ENCODE data around the gene NRIP1. TPM values are rescaled to one million over a fixed set of nuclear protein-coding genes. Genes with fewer than 3 reads are reported as not detected.
"Not testable (repeated sequence)": the region's sequence is repeated elsewhere in the genome, so short reads cannot be mapped to it uniquely, and the experiment has no call there.

NRIP1 gene
- total RNA-seq, 1 experiment from 2014 or later, result 29.6 TPM

- TF ChIP-seq SRF (IDR thresholded peaks at IDR 0.05; ENCODE audit: low read depth), result no peak
- no peak for TF ChIP-seq ZNF274 (IDR thresholded peaks at IDR 0.05; ENCODE audit: low read depth, low read length)
- no peak for TF ChIP-seq EZH2phosphoT487 (IDR thresholded peaks at IDR 0.05; ENCODE audit: borderline replicate concordance)
- no peak for TF ChIP-seq SIN3A (IDR thresholded peaks at IDR 0.05; ENCODE audit: low read depth)
- TF ChIP-seq RAD21 (IDR thresholded peaks at IDR 0.05; ENCODE audit: low read depth), result no peak
- H3K27ac ChIP-seq (ENCODE audit: low read depth, low read length), result no peak overlapping the region
- ChIA-PET CTCF (no interaction called here), POLR2A (no interaction called here), RAD21 (ENCODE audit: low non-redundant PET in 1 of 2, low total read pairs in 2 of 2, uncharacterized antibody in 2 of 2, unreplicated experiment in 2 of 2) (no interaction called here)
- H3K4me1 ChIP-seq (ENCODE audit: control insufficient read depth in 1 of 2, insufficient read depth in 2 of 2, low read length in 2 of 2), result peaks cover 4 to 6% of the 10 kb centered on the region in 2 experiments; a peak in 2 of 4 replicates
- H3K9me3 ChIP-seq (ENCODE audit: control insufficient read depth in 1 of 2, insufficient read depth in 1 of 2, low read depth in 1 of 2, low read length in 2 of 2), result no peaks in the 10 kb centered on the region; a peak in 1 of 4 replicates
- H3K9me2 ChIP-seq (ENCODE audit: insufficient read depth), result no peaks in the 10 kb centered on the region
- no peak overlapping the region for H3K9ac ChIP-seq (ENCODE audit: low read length)
- BruUV-seq (replicated peaks), result no TSS peak
- no peaks in the 10 kb centered on the region for H3K27me3 ChIP-seq (ENCODE audit: insufficient read depth, low read length)
- no peaks in the 10 kb centered on the region for H3K36me3 ChIP-seq (ENCODE audit: control insufficient read depth in 1 of 2, insufficient read depth in 2 of 2, low read length in 2 of 2)
- no peaks in the 10 kb centered on the region for H4K20me1 ChIP-seq (ENCODE audit: insufficient read depth)
- DNase-seq (ENCODE audit: low read depth, low spot score) (no peak), ATAC-seq (no peak)
- intact Hi-C loops (cut with micrococcal nuclease), result no loop called here
- H3K79me2 ChIP-seq (ENCODE audit: insufficient read depth, low read length), result peaks cover 85% of the 10 kb centered on the region
- no peak overlapping the region for H3K4me3 ChIP-seq (replicated peaks in 1 of 2; ENCODE audit: low read depth in 1 of 2, low read length in 2 of 2)
- no peak overlapping the region for H3K4me2 ChIP-seq (ENCODE audit: low read length)
- H2AFZ ChIP-seq (ENCODE audit: low read depth, low read length, poor library complexity, severe bottlenecking), result no peak overlapping the region
Measured at GRCh38 chr21:15031790-15032357, 32.9 kb downstream of the NRIP1 start.

- H3K9me3 ChIP-seq (ENCODE audit: control insufficient read depth in 1 of 2, insufficient read depth in 1 of 2, low read depth in 1 of 2, low read length in 2 of 2); H4K20me1 ChIP-seq (ENCODE audit: insufficient read depth); H3K9ac ChIP-seq (ENCODE audit: low read length); H3K27me3 ChIP-seq (ENCODE audit: insufficient read depth, low read length); POLR2A ChIA-PET; H3K27ac ChIP-seq (ENCODE audit: low read depth, low read length); DNase-seq (ENCODE audit: low read depth, low spot score); H3K4me3 ChIP-seq (replicated peaks in 1 of 2; ENCODE audit: low read depth in 1 of 2, low read length in 2 of 2); intact Hi-C loops (cut with micrococcal nuclease); H3K9me2 ChIP-seq (ENCODE audit: insufficient read depth); ATAC-seq; RAD21 ChIA-PET (ENCODE audit: low non-redundant PET in 1 of 2, low total read pairs in 2 of 2, uncharacterized antibody in 2 of 2, unreplicated experiment in 2 of 2); H3K36me3 ChIP-seq (ENCODE audit: control insufficient read depth in 1 of 2, insufficient read depth in 2 of 2, low read length in 2 of 2); H3K4me1 ChIP-seq (ENCODE audit: control insufficient read depth in 1 of 2, insufficient read depth in 2 of 2, low read length in 2 of 2); H3K4me2 ChIP-seq (ENCODE audit: low read length); H2AFZ ChIP-seq (ENCODE audit: low read depth, low read length, poor library complexity, severe bottlenecking); BruUV-seq (replicated peaks); CTCF ChIA-PET: not testable (repeated sequence)
- peaks cover 85% of the 10 kb centered on the region for H3K79me2 ChIP-seq (ENCODE audit: insufficient read depth, low read length)
Measured at GRCh38 chr21:15031362-15031761, 33.4 kb downstream of the NRIP1 start.

- BruUV-seq (replicated peaks); DNase-seq (ENCODE audit: low read depth, low spot score); H2AFZ ChIP-seq (ENCODE audit: low read depth, low read length, poor library complexity, severe bottlenecking); CTCF ChIA-PET; intact Hi-C loops (cut with micrococcal nuclease); H3K4me2 ChIP-seq (ENCODE audit: low read length); H3K4me1 ChIP-seq (ENCODE audit: control insufficient read depth in 1 of 2, insufficient read depth in 2 of 2, low read length in 2 of 2); H3K27me3 ChIP-seq (ENCODE audit: insufficient read depth, low read length); H4K20me1 ChIP-seq (ENCODE audit: insufficient read depth); H3K9ac ChIP-seq (ENCODE audit: low read length); H3K27ac ChIP-seq (ENCODE audit: low read depth, low read length); H3K9me3 ChIP-seq (ENCODE audit: control insufficient read depth in 1 of 2, insufficient read depth in 1 of 2, low read depth in 1 of 2, low read length in 2 of 2); POLR2A ChIA-PET; ATAC-seq; RAD21 ChIA-PET (ENCODE audit: low non-redundant PET in 1 of 2, low total read pairs in 2 of 2, uncharacterized antibody in 2 of 2, unreplicated experiment in 2 of 2); H3K4me3 ChIP-seq (replicated peaks in 1 of 2; ENCODE audit: low read depth in 1 of 2, low read length in 2 of 2); H3K9me2 ChIP-seq (ENCODE audit: insufficient read depth); H3K36me3 ChIP-seq (ENCODE audit: control insufficient read depth in 1 of 2, insufficient read depth in 2 of 2, low read length in 2 of 2): not testable (repeated sequence)
- peaks cover 85% of the 10 kb centered on the region for H3K79me2 ChIP-seq (ENCODE audit: insufficient read depth, low read length)
Measured at GRCh38 chr21:15030861-15031260, 33.9 kb downstream of the NRIP1 start.

All from HCT116 (cell line).